Heart right ventricle (tissue), 16 donors: Measurements from ENCODE around the gene GPSM3. TPM values are rescaled to one million over a fixed set of nuclear protein-coding genes. Genes with fewer than 3 reads are reported as not detected.

Experiments
- ATAC-seq, 8 donors: fragments of 200-7000 bp; cut with Tn5 transposase; one replicate each; pipeline ENCODE4 v1.9.1; 2020; ENCODE audit warnings: mild to moderate bottlenecking in 8 of 8, moderate library complexity in 8 of 8, moderate number of reproducible peaks in 1 of 8
- DNase-seq, 2 donors: peaks; one replicate each; pipeline ENCODE4 v3.0.0-alpha.2; 2020
- H3K27ac ChIP-seq, 10 donors: fragments of 200-600 bp; sonication (generic) in 2 of 10; one replicate each; pipeline versions ENCODE4 v1.5.0 to v1.8.0; 2020 to 2022; ENCODE audit warnings: mild to moderate bottlenecking in 3 of 10
- H3K27me3 ChIP-seq, 7 donors: fragments of 200-600 bp; one replicate each; pipeline ENCODE4 v1.8.0; 2021 to 2022; ENCODE audit warnings: mild to moderate bottlenecking in 2 of 7
- H3K36me3 ChIP-seq, 9 donors: fragments of 200-600 bp; sonication (generic) in 1 of 9; one replicate each; pipeline versions ENCODE4 v1.5.0 to v1.8.0; 2020 to 2022; ENCODE audit warnings: mild to moderate bottlenecking in 2 of 9
- H3K4me1 ChIP-seq, 9 donors: fragments of 200-600 bp; sonication (generic) in 1 of 9; one replicate each; pipeline versions ENCODE4 v1.5.0 to v1.8.0; 2020 to 2022; ENCODE audit warnings: mild to moderate bottlenecking in 4 of 9
- H3K4me3 ChIP-seq, 10 donors: fragments of 200-600 bp; sonication (generic) in 2 of 10; one replicate each; pipeline versions ENCODE4 v1.5.0 to v1.8.0; 2020 to 2022; ENCODE audit warnings: mild to moderate bottlenecking in 7 of 10, moderate library complexity in 2 of 10
- H3K9me3 ChIP-seq, 11 donors: fragments of 200-600 bp in 10 of 11; sonication (generic) in 2 of 11; one replicate each; pipeline versions ENCODE4 v1.5.0 to v1.8.0; 2013 to 2022; ENCODE audit warnings: mild to moderate bottlenecking in 2 of 11, control low read depth in 1 of 11, moderate library complexity in 1 of 11
- WGBS, 2 donors: extraction: QIAGEN DNeasy Blood & Tissue Kit; methylation state at CpG; one replicate each; pipeline ENCODE4 v1.1.7; 2013; ENCODE audit warnings: inconsistent platforms in 1 of 2; 5-methylcytosine and 5-hydroxymethylcytosine counted together
- intact Hi-C, 10 donors: fragments of 100-400 bp; cut with DNase I; formaldehyde crosslinking; loops; one replicate each; pipeline versions ENCODE4 v1.11.1 to v1.14.2; 2022
- polyA plus RNA-seq, 2 donors: library from polyadenylated mRNA; stranded (reverse); fragments of 200-250 nt; gene quantifications; one replicate each; pipeline ENCODE4 v1.2.3, GENCODE V29; 2013
- total RNA-seq, 10 donors: library from RNA; stranded (reverse); fragmentation: NEBNext Ultra II Directional in 3 of 10; extraction: Animal tissue kit (Norgen Biotek cat#: 25700) in 3 of 10; gene quantifications; one replicate each; pipeline versions ENCODE4 v1.2.1 to v1.2.4, GENCODE V29; 2021 to 2023
- TF ChIP-seq, protein P1 (sequence below), 9 donors: fragments of 200-600 bp; sonication (generic) in 2 of 9; IDR thresholded peaks; one replicate each; pipeline versions ENCODE4 v1.5.0 to v1.8.0; 2021 to 2022; ENCODE audit warnings: antibody characterized with exemption in 9 of 9, mild to moderate bottlenecking in 5 of 9, moderate library complexity in 1 of 9
- donor health status: Arrhythmogenic right ventricular cardiomyopathy.
- donor health status: ischemic (EF 13 %, LVEDD 7.1; RV severe dilation, severe dysfunction).
- donor health status: healthy with polysubstance abuse.
- donor health status: DM: no; HTN: yes; CAD: no.
- donor health status: DM: no; HTN: no; CAD: no.
- donor health status: ischemic (EF 25% LVEDD 6.9; RV normal size, moderate dysfunction).
- donor health status: ischemic (EF 25% LVEDD 5.7; RV mildly dilated, moderate dysfunction).
- donor health status: healthy.
- donor health status: DM: yes; HTN: yes; CAD: no.
- donor health status: Ischemic cardiomyopathy.
- donor health status: ischemic (EF 35%, LVEDD 5.7; RV mildly dilated, moderate dysfunction).
- donor health status: nonischemic (EF 11% LVEDD 7.7; RV severe dilation, severe dysfunction).
- donor health status: DM: yes; HTN: yes; CAD: no.
- donor health status: PGD.
- donor health status: ischemic (EF 29% LVEDD 5.4; RV normal size, mild dysfunction).
- donor health status: nonischemic (EF 23%, LVEDD 6.1; RV moderate dilation, normal function).

Gene GPSM3
- total and polyA plus RNA-seq, 12 donors, result 2.4 to 28.0 (median 4.6) TPM

DNA sequence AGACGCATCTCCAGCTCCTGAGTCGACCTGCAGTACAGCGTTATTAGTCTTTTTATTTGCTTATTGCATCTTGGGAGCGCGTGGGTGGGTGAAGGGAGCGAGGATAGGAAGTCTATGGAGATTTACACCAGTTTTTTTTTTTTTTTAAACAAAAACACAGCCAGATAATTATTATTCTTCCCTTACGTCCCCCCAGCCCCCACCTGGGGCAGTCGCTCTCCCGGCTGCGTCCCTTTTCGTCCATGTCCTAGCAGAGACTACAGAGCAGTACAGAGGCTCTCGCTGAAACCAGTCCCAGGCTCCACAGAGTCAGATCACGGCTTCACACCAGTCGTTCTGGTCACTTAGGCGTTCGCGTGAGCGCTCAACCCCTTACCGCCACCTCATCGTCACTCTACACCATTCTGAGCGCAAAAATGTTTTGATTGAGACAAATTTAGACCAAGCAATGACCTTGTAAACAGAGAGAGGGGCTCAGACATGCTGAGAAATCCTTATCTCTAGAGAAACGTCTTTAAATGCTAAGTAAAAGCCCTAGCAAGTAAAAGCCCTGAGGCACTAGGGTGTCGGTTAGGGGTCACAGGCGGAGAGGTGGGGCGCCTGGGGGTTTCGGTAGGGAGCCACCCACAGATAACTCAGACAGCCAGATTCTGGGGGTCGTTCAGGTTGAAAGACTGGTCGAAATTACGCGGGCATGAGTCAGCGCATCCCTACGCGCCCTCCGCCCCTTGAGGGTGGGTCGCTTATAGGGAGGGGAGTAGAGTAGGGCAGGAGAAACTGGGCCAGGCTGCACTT is 39.5 kb downstream of the GPSM3 start:
- TF ChIP-seq, protein P1, sequence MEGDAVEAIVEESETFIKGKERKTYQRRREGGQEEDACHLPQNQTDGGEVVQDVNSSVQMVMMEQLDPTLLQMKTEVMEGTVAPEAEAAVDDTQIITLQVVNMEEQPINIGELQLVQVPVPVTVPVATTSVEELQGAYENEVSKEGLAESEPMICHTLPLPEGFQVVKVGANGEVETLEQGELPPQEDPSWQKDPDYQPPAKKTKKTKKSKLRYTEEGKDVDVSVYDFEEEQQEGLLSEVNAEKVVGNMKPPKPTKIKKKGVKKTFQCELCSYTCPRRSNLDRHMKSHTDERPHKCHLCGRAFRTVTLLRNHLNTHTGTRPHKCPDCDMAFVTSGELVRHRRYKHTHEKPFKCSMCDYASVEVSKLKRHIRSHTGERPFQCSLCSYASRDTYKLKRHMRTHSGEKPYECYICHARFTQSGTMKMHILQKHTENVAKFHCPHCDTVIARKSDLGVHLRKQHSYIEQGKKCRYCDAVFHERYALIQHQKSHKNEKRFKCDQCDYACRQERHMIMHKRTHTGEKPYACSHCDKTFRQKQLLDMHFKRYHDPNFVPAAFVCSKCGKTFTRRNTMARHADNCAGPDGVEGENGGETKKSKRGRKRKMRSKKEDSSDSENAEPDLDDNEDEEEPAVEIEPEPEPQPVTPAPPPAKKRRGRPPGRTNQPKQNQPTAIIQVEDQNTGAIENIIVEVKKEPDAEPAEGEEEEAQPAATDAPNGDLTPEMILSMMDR (IDR thresholded peaks at IDR 0.05), result no peak
- intact Hi-C loops, result loop anchor here in 3 of 10 donors (1.0 to 5.0 kb wide), 2 partner anchors 23 to 36 kb away; partner anchors contain the start of gene FKBPL (in 1 of the 3)
- WGBS, 2 donors, result 28 to 32% methylated on average over 35 of the region's 35 CpGs

DNA sequence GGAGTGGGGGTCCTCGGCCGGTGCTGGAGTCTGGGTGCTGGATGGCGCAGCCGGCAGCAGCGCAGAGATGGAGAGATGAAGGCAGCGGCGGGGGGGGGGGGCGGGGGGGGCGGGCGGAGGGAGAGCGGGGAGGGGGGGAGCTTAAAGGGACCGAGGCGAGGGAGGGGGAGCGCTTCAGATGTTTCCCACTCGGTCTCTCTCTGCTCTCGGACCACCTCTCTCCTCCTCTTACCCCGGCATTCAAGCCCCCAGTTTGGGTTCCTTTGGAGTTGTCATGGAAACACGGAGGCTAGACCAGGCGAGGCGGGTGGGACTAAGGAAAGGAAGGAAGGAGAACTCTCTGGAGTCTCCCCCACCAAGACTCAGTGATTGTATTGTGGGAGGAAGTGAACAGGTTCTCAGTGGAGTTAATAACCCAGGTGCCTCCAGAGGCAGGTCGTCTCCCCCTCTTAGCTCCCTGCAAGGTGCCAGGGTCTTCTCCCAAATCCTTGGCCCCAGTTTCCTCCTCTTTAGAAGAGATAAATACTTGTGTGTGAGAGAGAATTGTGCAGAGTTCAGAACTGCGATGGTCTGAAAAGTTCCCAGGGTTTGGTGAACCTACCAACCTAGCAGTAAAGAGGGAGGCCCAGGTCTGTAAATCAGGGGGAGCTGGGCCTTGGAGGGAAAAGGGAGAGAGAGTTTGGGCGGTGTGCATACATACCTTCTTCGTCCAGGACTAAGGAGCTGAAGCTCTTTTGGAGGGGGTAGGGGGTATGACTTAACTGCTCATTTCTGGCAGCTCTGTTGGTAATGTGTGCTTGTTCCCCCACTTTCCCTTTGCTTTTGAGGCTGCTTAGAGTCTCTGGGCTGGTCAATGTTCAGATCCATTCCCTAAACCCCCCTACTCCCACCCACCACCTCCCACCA is 40.3 kb downstream of the GPSM3 start, which contains the start of gene PRRT1:
TSS of gene PRRT1 (minus strand) at position 77 of the 906 bp plus-strand sequence. CDS start 112 bp downstream, outside the sequence.
- DNase-seq, result no peak
- H3K27me3 ChIP-seq, result peaks cover 0 to 75% (median 8%) of the 10 kb centered on the region in 7 donors
- TF ChIP-seq, protein P1 (IDR thresholded peaks at IDR 0.05), result no peak
- intact Hi-C loops, result loop anchor here in 2 of 10 donors (5.0 kb wide), 1 partner anchor 35 kb away; no protein-coding TSS in a partner anchor
- peaks cover 0 to 24% (median 4%) of the 10 kb centered on the region in 9 donors for H3K36me3 ChIP-seq
- ATAC-seq, result no peak
- peak within 1 kb of the TSS in 9 of 10 donors; percentile 83 to 96 (median 92) for H3K27ac ChIP-seq
- 17 to 27% methylated on average over 17 to 21 of the region's 24 CpGs for WGBS, 2 donors
- H3K4me3 ChIP-seq, result peak within 1 kb of the TSS in 9 of 10 donors; percentile 58 to 91 (median 81)
- no peaks in the 10 kb centered on the region for H3K9me3 ChIP-seq
- peaks cover 6 to 48% (median 30%) of the 10 kb centered on the region in 9 donors for H3K4me1 ChIP-seq

More for the DNA sequence above, 39.5 kb downstream of the GPSM3 start:
- Histone ChIP-seq H3K4me1 (peaks cover 6 to 48% (median 30%) of the 10 kb centered on the region in 9 donors), H3K36me3 (peaks cover 0 to 33% (median 12%) of the 10 kb centered on the region in 9 donors), H3K27me3 (peaks cover 0 to 66% (median 8%) of the 10 kb centered on the region in 7 donors), H3K4me3 (peak overlapping the region; percentile 58 to 91 (median 80)), H3K9me3 (no peaks in the 10 kb centered on the region), H3K27ac (peak overlapping the region in 9 of 10 donors; percentile 83 to 96 (median 92))
- ATAC-seq (peak; percentile 12 to 43 (median 30)), DNase-seq (peak in 1 of 2 donors; percentile 42)

DNA sequence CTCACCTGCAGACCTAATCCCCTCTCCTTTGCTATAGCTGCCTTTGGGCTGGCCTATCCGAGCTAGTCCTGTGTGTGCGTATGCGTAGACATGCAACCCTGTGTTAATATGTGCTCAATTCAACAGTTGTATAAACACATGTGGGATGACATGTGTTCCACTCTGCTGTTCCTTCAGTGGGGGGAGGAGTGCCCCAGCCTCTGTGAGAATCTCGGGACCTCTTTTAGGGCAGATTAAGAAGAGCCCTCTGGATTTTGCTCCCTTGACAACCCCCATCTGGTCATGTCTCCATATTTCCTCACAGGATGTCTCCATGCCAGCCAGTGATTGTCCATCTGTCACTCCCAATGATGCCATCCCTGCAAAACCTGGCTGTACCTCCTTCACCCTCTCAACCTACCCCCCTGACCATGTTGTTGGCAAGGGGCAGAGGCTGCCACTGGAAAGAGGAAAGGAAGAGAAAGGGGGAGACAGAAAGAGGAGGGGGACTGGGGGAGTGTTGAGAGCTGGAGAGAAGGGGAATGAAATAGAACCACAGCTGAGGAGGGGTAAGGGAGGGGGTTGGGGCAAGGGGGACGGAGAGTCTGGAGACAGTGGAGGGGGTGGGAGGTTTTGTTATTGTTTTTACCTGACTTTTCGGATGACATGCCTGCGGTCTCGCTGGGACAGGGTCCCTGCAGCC is 41.1 kb downstream of the GPSM3 start:
- Histone ChIP-seq H3K4me1 (peaks cover 6 to 47% (median 30%) of the 10 kb centered on the region in 9 donors), H3K9me3 (no peaks in the 10 kb centered on the region), H3K27me3 (peaks cover 0 to 81% (median 8%) of the 10 kb centered on the region in 7 donors), H3K36me3 (peaks cover 0 to 16% (median 3%) of the 10 kb centered on the region in 9 donors), H3K4me3 (peak overlapping the region in 9 of 10 donors; percentile 22 to 84 (median 80)), H3K27ac (peak overlapping the region in 2 of 10 donors; percentile 83 to 92)
- WGBS, 2 donors, result 41 to 46% methylated on average over 8 of the region's 8 CpGs
- ATAC-seq (no peak), DNase-seq (no peak)
- intact Hi-C loops, result loop anchor here in 2 of 10 donors (5.0 kb wide), 1 partner anchor 34 kb away; no protein-coding TSS in a partner anchor
- TF ChIP-seq, protein P1 (IDR thresholded peaks at IDR 0.05), result no peak
